Gastroesophageal sphincter (tissue), 4 donors: ENCODE measurements around the gene NIPA2. TPM values are rescaled to one million over a fixed set of nuclear protein-coding genes. Genes with fewer than 3 reads are reported as not detected.

ENCODE experiments used
- ATAC-seq: fragments of 150-250 bp; one replicate; pipeline ENCODE4 v1.9.1; 2016; ENCODE audit warnings: mild to moderate bottlenecking, moderate library complexity
- H3K27ac ChIP-seq, 4 donors: fragments of 200-600 bp; sonication (generic) in 3 of 4; 1 replicate in 3 of 4; 2 replicates in 1 of 4; pipeline ENCODE4 v1.5.1; 2016 to 2019
- H3K27me3 ChIP-seq: fragments of 200-600 bp; sonication (generic); one replicate; pipeline ENCODE4 v1.5.1; 2019
- H3K36me3 ChIP-seq, 2 donors: fragments of 200-600 bp; sonication (generic); one replicate each; pipeline ENCODE4 v1.5.1; 2019; ENCODE audit warnings: control low read depth in 1 of 2
- H3K4me1 ChIP-seq, 3 donors: fragments of 200-600 bp; sonication (generic); 1 replicate in 2 of 3; 2 replicates in 1 of 3; pipeline ENCODE4 v1.5.1; 2016 to 2019; ENCODE audit warnings: control low read depth in 2 of 3
- H3K4me3 ChIP-seq, 2 donors: fragments of 200-600 bp; sonication (generic); one replicate each; pipeline ENCODE4 v1.5.1; 2019; ENCODE audit warnings: mild to moderate bottlenecking in 1 of 2, moderate library complexity in 1 of 2
- H3K9me3 ChIP-seq, 3 donors: fragments of 200-600 bp; sonication (generic); one replicate each; pipeline ENCODE4 v1.5.1; 2017 to 2019; ENCODE audit warnings: control low read depth in 2 of 3
- CTCF ChIP-seq, 4 experiments: fragments of 200-600 bp in 2 of 4; fragments of 450-650 bp in 2 of 4; sonication (generic) in 1 of 4; IDR thresholded peaks; one replicate each; pipeline ENCODE4 v1.5.1; 2017 to 2019; ENCODE audit warnings: antibody characterized with exemption in 4 of 4, mild to moderate bottlenecking in 2 of 4, moderate library complexity in 2 of 4
- EP300 ChIP-seq: sonication (generic); formaldehyde crosslinking; IDR thresholded peaks from one replicate; pipeline ENCODE4 v1.6.1; 2017; ENCODE audit warnings: antibody characterized with exemption, mild to moderate bottlenecking
- POLR2A ChIP-seq, 2 donors: fragments of 450-650 bp; IDR thresholded peaks; one replicate each; pipeline ENCODE4 v1.6.1; 2017; ENCODE audit warnings: antibody characterized with exemption in 2 of 2, mild to moderate bottlenecking in 2 of 2, moderate library complexity in 1 of 2
- POLR2AphosphoS5 ChIP-seq: sonication (generic); formaldehyde crosslinking; IDR thresholded peaks from one replicate; pipeline ENCODE4 v1.6.1; 2017; ENCODE audit warnings: antibody characterized with exemption
- WGBS, 2 donors: methylation state at CpG; one replicate each; pipeline ENCODE4 v1.1.5; 2018; ENCODE audit warnings: low coverage in 1 of 2; 5-methylcytosine and 5-hydroxymethylcytosine counted together
- total RNA-seq, 4 donors: library from RNA; depleted of rRNA; stranded (reverse); fragments of >200 nt; gene quantifications; one replicate each; pipeline ENCODE4 v1.1.0, GENCODE V29; 2016

NIPA2 gene
- total RNA-seq, 4 donors from 2014 or later, result 37.0 to 42.5 (median 40.2) TPM

GRCh38 chr15:22869856-22870255 is 31.4 kb downstream of the NIPA2 start:
- peaks cover 0 to 98% of the 10 kb centered on the region in 2 donors for H3K36me3 ChIP-seq
- WGBS, 2 donors, result 96 to 97% methylated on average over 11 of the region's 12 CpGs
- H3K27me3 ChIP-seq, result no peaks in the 10 kb centered on the region
- no peak overlapping the region for H3K27ac ChIP-seq
- TF ChIP-seq POLR2A (IDR thresholded peaks at IDR 0.05) (no peak), EP300 (no peak), CTCF (IDR thresholded peaks at IDR 0.05) (no peak), POLR2AphosphoS5 (no peak)
- no peaks in the 10 kb centered on the region for H3K9me3 ChIP-seq
- ATAC-seq, result no peak
- H3K4me1 ChIP-seq, result peaks cover 0 to 15% (median 0%) of the 10 kb centered on the region in 3 donors
- no peak overlapping the region for H3K4me3 ChIP-seq

- ATAC-seq, result no peak
- TF ChIP-seq EP300 (no peak), POLR2A (IDR thresholded peaks at IDR 0.05) (no peak), POLR2AphosphoS5 (no peak), CTCF (IDR thresholded peaks at IDR 0.05) (no peak)
- Histone ChIP-seq H3K27ac (no peak overlapping the region), H3K27me3 (no peaks in the 10 kb centered on the region), H3K36me3 (peaks cover 0 to 98% of the 10 kb centered on the region in 2 donors), H3K4me3 (no peak overlapping the region), H3K9me3 (no peaks in the 10 kb centered on the region), H3K4me1 (peaks cover 0 to 15% (median 0%) of the 10 kb centered on the region in 3 donors)
- WGBS, 2 donors, result 87 to 95% methylated on average over 4 to 6 of the region's 11 CpGs
Observed at GRCh38 chr15:22870865-22871264, 32.4 kb downstream of the NIPA2 start.

- Histone ChIP-seq H3K4me1 (peaks cover 0 to 15% (median 0%) of the 10 kb centered on the region in 3 donors), H3K4me3 (no peak overlapping the region), H3K9me3 (no peaks in the 10 kb centered on the region), H3K27ac (no peak overlapping the region), H3K36me3 (peaks cover 0 to 98% of the 10 kb centered on the region in 2 donors), H3K27me3 (no peaks in the 10 kb centered on the region)
- ATAC-seq, result no peak
- no peak for TF ChIP-seq POLR2AphosphoS5
- no peak for TF ChIP-seq POLR2A (IDR thresholded peaks at IDR 0.05)
- no peak for TF ChIP-seq CTCF (IDR thresholded peaks at IDR 0.05)
- no peak for TF ChIP-seq EP300
- 80 to 84% methylated on average over 1 to 4 of the region's 6 CpGs for WGBS, 2 donors
Observed at GRCh38 chr15:22871481-22872086, 33.1 kb downstream of the NIPA2 start.

- Histone ChIP-seq H3K27ac (no peak overlapping the region), H3K36me3 (peaks cover 0 to 98% of the 10 kb centered on the region in 2 donors), H3K4me3 (no peak overlapping the region), H3K27me3 (no peaks in the 10 kb centered on the region), H3K9me3 (peaks cover 0 to 6% (median 0%) of the 10 kb centered on the region in 3 donors), H3K4me1 (peaks cover 0 to 13% (median 0%) of the 10 kb centered on the region in 3 donors)
- 74 to 79% methylated on average over 2 to 4 of the region's 17 CpGs for whole genome bisulfite sequencing, 2 donors
- no peak for ATAC-seq
- no peak for TF ChIP-seq CTCF (IDR thresholded peaks at IDR 0.05)
- TF ChIP-seq POLR2AphosphoS5, result no peak
- no peak for TF ChIP-seq POLR2A (IDR thresholded peaks at IDR 0.05)
- no peak for TF ChIP-seq EP300
Observed at GRCh38 chr15:22872936-22873701, 34.7 kb downstream of the NIPA2 start.
